Measurements from ENCODE around the gene PLEKHA1.

Gene PLEKHA1

DNA sequence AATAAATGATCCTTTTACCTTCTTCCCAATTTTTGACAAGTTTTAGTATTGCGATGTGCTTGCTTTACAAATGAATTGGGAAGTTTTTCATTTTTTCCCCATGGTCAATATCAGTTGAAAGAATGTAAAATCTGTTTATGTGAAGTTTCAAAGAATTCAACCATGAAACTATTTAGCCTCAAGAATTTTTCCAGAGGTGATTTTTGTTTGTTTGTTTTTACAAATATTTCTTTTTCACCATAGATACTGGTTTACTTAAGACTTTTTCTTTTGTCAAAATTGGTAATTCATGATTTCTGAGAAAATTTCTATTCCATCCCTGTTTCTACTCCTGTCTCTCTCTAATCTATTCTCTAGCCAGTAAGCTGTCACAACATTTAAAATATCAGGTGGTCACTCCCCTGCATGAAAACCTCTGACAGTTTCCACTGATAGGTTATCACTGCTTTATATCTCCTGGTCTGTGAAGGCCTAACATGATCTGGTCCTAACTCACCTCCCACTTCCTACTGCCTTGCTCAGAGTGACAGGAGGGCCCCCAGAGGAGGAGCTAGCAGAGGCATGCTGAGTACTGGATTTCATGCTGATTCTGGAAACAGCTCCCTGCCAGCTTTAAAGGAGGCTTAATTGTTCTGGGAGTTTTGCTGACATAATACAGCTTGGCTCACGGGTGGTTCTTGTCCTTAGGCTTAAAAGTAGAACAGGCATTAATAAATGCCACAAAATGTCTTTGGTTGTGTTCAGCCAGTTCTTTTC, 72.3 kb downstream of the PLEKHA1 start:
- TF ChIP-seq, protein P1, sequence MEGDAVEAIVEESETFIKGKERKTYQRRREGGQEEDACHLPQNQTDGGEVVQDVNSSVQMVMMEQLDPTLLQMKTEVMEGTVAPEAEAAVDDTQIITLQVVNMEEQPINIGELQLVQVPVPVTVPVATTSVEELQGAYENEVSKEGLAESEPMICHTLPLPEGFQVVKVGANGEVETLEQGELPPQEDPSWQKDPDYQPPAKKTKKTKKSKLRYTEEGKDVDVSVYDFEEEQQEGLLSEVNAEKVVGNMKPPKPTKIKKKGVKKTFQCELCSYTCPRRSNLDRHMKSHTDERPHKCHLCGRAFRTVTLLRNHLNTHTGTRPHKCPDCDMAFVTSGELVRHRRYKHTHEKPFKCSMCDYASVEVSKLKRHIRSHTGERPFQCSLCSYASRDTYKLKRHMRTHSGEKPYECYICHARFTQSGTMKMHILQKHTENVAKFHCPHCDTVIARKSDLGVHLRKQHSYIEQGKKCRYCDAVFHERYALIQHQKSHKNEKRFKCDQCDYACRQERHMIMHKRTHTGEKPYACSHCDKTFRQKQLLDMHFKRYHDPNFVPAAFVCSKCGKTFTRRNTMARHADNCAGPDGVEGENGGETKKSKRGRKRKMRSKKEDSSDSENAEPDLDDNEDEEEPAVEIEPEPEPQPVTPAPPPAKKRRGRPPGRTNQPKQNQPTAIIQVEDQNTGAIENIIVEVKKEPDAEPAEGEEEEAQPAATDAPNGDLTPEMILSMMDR (IDR thresholded peaks at IDR 0.05) = no peak
- H3K27ac ChIP-seq = no peak overlapping the region
- DNase-seq (ENCODE audit: low spot score) = no peak
- H3K4me3 ChIP-seq = no peak overlapping the region

DNA sequence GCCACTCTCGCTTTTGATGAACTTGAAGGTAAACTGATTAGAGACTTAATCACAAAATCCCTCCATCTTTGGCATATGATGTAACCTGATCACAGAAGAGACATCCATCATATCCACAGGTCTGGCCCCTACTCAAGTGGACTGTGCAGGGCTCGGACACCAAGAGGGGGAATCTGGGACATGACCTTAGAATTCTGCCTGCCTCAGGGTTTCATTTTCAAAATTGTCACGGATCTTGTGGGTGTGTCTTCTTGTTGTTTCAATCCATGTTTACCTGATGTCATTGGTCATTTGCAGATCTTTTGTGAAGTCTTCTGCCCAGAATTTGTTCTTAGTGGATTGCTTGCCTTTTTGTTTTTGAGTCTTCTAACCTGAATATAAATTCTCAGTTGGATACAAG, 74.1 kb downstream of the PLEKHA1 start:
- no peak for DNase-seq (ENCODE audit: low spot score)
- H3K27ac ChIP-seq = no peak overlapping the region

DNA sequence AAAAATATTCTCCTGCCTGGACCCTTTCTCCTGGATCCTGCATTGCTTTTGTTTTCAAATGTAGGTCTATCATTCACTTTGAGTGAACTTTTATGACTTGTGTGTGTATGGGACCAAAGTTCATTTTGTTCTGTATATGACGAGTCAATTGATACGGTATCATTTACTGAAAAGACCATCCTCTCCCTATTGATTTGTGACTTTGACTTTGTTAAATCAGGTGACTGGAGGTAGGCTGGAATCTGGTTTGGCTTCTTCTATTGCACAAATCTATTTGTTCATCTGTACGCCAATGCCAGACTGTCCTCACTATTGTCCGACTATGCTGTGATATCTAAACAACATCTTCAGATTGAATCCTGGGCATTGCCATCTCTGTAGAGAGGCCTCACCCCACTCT, 74.6 kb downstream of the PLEKHA1 start:
- DNase-seq (ENCODE audit: low spot score) = no peak
- no peak overlapping the region for H3K27ac ChIP-seq
- TF ChIP-seq, protein P1 (IDR thresholded peaks at IDR 0.05) = no peak
- H3K4me3 ChIP-seq = no peak overlapping the region

More for the DNA sequence above, 74.1 kb downstream of the PLEKHA1 start:
- no peak overlapping the region for H3K4me3 ChIP-seq
- TF ChIP-seq, protein P1 (IDR thresholded peaks at IDR 0.05) = no peak

DNA sequence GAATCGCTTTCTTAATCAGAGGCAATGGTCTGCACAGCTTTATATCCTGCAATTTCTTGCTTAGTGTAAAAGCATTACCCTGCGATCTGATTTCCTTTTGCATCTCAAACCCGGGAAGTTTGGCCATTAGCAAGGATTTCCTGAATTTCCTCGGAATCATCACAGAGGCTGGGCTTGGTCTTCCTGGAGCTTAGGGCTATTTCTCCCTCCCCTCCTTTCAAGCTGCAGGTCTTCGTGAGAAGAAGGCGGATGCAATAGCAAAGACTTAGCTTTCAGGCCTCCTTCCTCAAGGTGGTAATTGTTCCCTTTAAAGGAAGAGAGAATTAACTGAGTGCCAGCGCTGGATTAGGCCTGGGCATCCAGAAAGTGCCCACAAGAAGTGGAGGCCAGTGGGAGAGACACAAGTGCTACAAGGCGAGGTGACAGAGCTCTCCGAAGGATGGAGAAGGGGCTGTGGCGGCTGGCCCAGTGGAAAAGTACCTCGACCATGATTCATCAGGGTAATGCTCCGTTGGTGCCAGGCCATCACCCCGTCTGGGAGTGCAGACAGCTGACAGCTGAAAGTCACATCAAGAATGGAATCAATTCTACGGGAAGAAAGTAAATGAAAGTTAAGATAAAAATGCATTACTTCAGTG, 76.0 kb downstream of the PLEKHA1 start:
- Histone ChIP-seq H3K27ac (no peak overlapping the region), H3K4me3 (no peak overlapping the region)
- DNase-seq (ENCODE audit: low spot score) = no peak
- TF ChIP-seq, protein P1 (IDR thresholded peaks at IDR 0.05) = no peak

DNA sequence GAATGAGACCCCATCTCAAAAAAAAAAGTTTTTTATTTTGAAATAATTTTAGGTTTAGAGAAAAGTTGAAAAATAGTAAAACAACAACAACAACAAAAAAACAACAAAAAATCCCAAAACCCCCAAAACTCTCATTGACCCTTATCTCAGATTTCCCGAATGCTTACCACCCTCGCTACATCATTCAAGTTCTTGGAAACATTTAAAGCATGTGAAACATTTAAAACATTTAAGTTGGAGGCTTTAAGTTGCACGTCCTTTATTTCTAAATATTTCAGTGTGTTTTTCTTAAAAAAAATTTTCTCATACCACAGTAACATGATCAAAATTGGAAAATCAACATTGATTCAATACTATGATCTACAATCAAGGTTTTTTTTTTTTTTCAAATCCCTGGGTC, 79.6 kb downstream of the PLEKHA1 start:
- Histone ChIP-seq H3K27ac (no peak overlapping the region), H3K4me3 (no peak overlapping the region)
- TF ChIP-seq, protein P1 (IDR thresholded peaks at IDR 0.05) = no peak
- no peak for DNase-seq (ENCODE audit: low spot score)

DNA sequence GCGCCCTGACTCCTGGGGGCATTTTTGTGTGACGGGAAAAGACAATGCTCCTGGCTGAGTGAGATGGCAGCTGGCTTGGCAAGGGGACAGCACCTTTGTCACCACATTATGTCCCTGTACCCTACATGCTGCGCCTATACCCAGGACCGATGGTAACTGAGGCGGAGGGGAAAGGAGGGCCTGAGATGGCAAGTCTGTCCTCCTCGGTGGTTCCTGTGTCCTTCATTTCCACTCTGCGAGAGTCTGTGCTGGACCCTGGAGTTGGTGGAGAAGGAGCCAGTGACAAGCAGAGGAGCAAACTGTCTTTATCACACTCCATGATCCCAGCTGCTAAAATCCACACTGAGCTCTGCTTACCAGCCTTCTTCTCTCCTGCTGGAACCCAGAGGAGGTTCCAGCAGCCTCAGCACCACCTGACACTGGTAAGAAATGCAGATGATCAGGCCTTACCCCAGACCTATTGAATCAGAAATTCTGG, 80.1 kb downstream of the PLEKHA1 start, which contains the start of gene ARMS2:
TSS of gene ARMS2 (plus strand) at position 51 of the 478 bp plus-strand sequence. CDS start at position 126, 75 bp downstream.
- Histone ChIP-seq H3K27ac (no peak within 1 kb of the TSS), H3K4me3 (no peak within 1 kb of the TSS)
- no peak for DNase-seq (ENCODE audit: low spot score)
- TF ChIP-seq, protein P1 (IDR thresholded peaks at IDR 0.05) = no peak
